ENCODE results near the gene ZFHX3.

ZFHX3 gene

GRCh38 chr16:73065632-73066330, 17.9 kb upstream of the ZFHX3 start:
- no peak overlapping the region for H3K9ac ChIP-seq (ENCODE audit: insufficient read length)
- DNase-seq (ENCODE audit: low read depth, low spot score), result no peak
- H3K4me3 ChIP-seq, result no peak overlapping the region

DNA sequence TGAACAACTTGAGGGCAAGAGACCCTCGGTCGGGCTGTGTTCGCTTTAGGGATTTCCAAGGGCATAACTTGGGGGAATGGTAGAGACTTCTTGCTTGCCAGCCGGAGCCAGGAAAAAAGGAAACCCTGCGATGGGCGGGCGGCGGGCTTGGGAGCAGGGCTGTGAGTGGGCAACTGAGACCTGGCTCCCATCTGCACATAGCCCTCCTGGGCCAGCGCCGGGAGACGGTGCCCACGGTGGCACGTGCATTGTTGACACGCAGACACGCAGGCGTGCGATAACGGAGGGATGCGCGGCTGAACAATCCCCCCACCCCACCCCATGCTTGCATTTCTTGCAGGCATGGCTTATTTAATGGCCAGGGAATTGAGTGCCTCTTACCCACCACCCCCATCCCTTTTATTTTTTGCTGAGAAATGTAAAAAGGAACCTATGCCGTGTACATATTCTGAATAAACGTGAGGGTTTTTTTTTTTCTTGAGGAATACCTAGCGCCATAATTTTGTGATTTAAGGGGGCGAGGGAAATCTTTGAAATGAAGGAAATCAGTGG, 17.1 kb upstream of the ZFHX3 start:
- H3K4me3 ChIP-seq, result peak overlapping the region; percentile 38
- DNase-seq (ENCODE audit: low read depth, low spot score), result no peak
- no peak overlapping the region for H3K9ac ChIP-seq (ENCODE audit: insufficient read length)
- TF ChIP-seq POLR2AphosphoS5 (IDR thresholded peaks at IDR 0.05; ENCODE audit: borderline replicate concordance, low read depth, low read length) (no peak), EZH2 (IDR thresholded peaks at IDR 0.05) (no peak), FOXP2 (optimal IDR thresholded peaks at IDR 0.05; ENCODE audit: control extremely low read depth, extremely low read length, insufficient read depth) (no peak)
- H3K36me3 ChIP-seq (ENCODE audit: insufficient read depth, low read length), result no peaks in the 10 kb centered on the region
- no peak overlapping the region for H3K27ac ChIP-seq
- no peaks in the 10 kb centered on the region for H3K9me3 ChIP-seq (ENCODE audit: low read depth, low read length)

More at GRCh38 chr16:73065632-73066330, 17.9 kb upstream of the ZFHX3 start:
- Histone ChIP-seq H3K36me3 (ENCODE audit: insufficient read depth, low read length) (no peaks in the 10 kb centered on the region), H3K27ac (no peak overlapping the region), H3K9me3 (ENCODE audit: low read depth, low read length) (no peaks in the 10 kb centered on the region)
- TF ChIP-seq POLR2AphosphoS5 (IDR thresholded peaks at IDR 0.05; ENCODE audit: borderline replicate concordance, low read depth, low read length) (no peak), EZH2 (IDR thresholded peaks at IDR 0.05) (no peak), FOXP2 (optimal IDR thresholded peaks at IDR 0.05; ENCODE audit: control extremely low read depth, extremely low read length, insufficient read depth) (no peak)

DNA sequence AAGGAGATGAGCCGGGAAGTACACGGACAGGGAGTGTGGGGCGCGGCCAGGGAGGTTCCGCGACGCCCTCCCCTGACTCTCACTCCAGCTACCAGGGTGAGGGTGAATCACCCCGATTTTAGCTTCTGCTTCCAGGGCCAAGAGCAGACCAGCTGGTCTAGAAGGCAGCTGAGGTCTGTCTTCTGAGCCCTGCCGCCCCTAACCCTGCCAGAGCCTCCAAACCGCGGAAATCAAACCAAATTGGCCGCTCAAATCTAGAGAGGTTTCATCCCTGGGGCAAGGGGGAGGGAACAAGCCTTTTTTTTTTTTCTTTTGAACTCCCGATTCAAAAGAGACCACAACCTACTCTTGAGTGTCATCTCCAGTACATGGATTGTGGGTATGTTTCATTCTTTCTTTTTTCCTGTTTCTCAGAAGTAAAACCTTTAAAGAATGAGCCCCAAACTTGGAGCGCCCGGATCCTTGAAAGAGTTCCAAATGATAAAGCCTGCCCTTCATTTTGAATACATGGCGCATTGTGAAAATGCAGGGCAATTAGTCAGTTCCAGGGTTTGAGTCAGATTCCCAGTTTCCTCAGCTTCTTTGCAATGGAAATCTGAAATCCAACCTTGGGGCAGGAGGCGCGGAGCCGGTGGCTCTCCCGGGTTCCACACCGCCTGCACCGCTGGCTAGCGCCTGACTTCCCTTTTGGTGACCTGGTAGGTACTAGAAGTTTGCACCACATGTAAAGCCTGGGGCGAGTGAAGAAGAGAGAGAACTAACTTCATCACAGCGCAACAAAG, 16.5 kb upstream of the ZFHX3 start:
- no peak for DNase-seq (ENCODE audit: low read depth, low spot score)
- H3K9me3 ChIP-seq (ENCODE audit: low read depth, low read length), result no peaks in the 10 kb centered on the region
- no peaks in the 10 kb centered on the region for H3K36me3 ChIP-seq (ENCODE audit: insufficient read depth, low read length)
- no peak overlapping the region for H3K9ac ChIP-seq (ENCODE audit: insufficient read length)
- H3K4me3 ChIP-seq, result peak overlapping the region; percentile 38
- TF ChIP-seq POLR2AphosphoS5 (IDR thresholded peaks at IDR 0.05; ENCODE audit: borderline replicate concordance, low read depth, low read length) (no peak), FOXP2 (optimal IDR thresholded peaks at IDR 0.05; ENCODE audit: control extremely low read depth, extremely low read length, insufficient read depth) (no peak), EZH2 (IDR thresholded peaks at IDR 0.05) (no peak)
- H3K27ac ChIP-seq, result no peak overlapping the region

- TF ChIP-seq POLR2AphosphoS5 (IDR thresholded peaks at IDR 0.05; ENCODE audit: borderline replicate concordance, low read depth, low read length), result no peak
- H3K9ac ChIP-seq (ENCODE audit: insufficient read length), result no peak overlapping the region
- H3K36me3 ChIP-seq (ENCODE audit: insufficient read depth, low read length), result no peaks in the 10 kb centered on the region
- DNase-seq (ENCODE audit: low read depth, low spot score), result no peak
- no peak overlapping the region for H3K4me3 ChIP-seq
- no peak overlapping the region for H3K27ac ChIP-seq
- no peaks in the 10 kb centered on the region for H3K9me3 ChIP-seq (ENCODE audit: low read depth, low read length)
These were observed 15.9 kb upstream of the ZFHX3 start for GRCh38 chr16:73063854-73064211.

GRCh38 chr16:73062743-73063733, 15.1 kb upstream of the ZFHX3 start:
- H3K36me3 ChIP-seq (ENCODE audit: insufficient read depth, low read length), result no peaks in the 10 kb centered on the region
- no peak for DNase-seq (ENCODE audit: low read depth, low spot score)
- no peak overlapping the region for H3K4me3 ChIP-seq
- no peaks in the 10 kb centered on the region for H3K9me3 ChIP-seq (ENCODE audit: low read depth, low read length)
- H3K27ac ChIP-seq, result no peak overlapping the region
- H3K9ac ChIP-seq (ENCODE audit: insufficient read length), result no peak overlapping the region
- no peak for TF ChIP-seq FOXP2 (optimal IDR thresholded peaks at IDR 0.05; ENCODE audit: control extremely low read depth, extremely low read length, insufficient read depth)
- no peak for TF ChIP-seq POLR2AphosphoS5 (IDR thresholded peaks at IDR 0.05; ENCODE audit: borderline replicate concordance, low read depth, low read length)
- no peak for TF ChIP-seq EZH2 (IDR thresholded peaks at IDR 0.05)

DNA sequence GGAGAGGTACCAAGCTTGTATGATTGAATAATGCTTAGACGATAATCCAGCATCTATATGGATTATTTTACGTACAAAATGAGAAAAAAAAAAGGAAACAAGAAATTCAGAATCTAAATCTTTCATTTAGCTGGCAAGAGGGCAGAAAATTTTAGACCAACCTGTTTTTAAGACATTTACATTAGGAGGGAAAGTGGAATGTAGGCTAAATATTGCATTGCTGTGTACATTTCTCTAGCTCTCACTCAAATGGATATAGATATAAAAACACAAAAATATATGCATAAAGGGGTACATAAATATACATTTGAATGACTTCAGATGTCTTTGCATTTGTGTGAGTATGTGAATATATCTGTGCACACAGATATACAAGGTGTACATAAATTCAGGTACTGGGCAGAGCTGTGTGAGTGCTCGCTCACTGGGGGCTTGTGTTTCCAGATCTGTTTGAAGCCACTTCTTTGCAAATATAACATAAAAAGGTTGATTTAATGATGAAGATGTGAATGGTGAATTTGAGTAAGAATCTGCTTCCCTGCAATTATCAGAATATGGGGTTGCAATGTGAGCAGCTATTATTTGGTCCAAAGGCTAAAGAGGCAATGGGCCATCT, 14.2 kb upstream of the ZFHX3 start:
- TF ChIP-seq FOXP2 (optimal IDR thresholded peaks at IDR 0.05; ENCODE audit: control extremely low read depth, extremely low read length, insufficient read depth), result no peak
- TF ChIP-seq POLR2AphosphoS5 (IDR thresholded peaks at IDR 0.05; ENCODE audit: borderline replicate concordance, low read depth, low read length), result no peak
- TF ChIP-seq EZH2 (IDR thresholded peaks at IDR 0.05), result no peak
- H3K27ac ChIP-seq, result no peak overlapping the region
- H3K9ac ChIP-seq (ENCODE audit: insufficient read length), result no peak overlapping the region

GRCh38 chr16:73060892-73061490, 13.1 kb upstream of the ZFHX3 start:
- no peak for DNase-seq (ENCODE audit: low read depth, low spot score)
- H3K9me3 ChIP-seq (ENCODE audit: low read depth, low read length), result no peaks in the 10 kb centered on the region
- H3K4me3 ChIP-seq, result no peak overlapping the region
- no peak overlapping the region for H3K9ac ChIP-seq (ENCODE audit: insufficient read length)
- TF ChIP-seq POLR2AphosphoS5 (IDR thresholded peaks at IDR 0.05; ENCODE audit: borderline replicate concordance, low read depth, low read length) (no peak), FOXP2 (optimal IDR thresholded peaks at IDR 0.05; ENCODE audit: control extremely low read depth, extremely low read length, insufficient read depth) (no peak), EZH2 (IDR thresholded peaks at IDR 0.05) (no peak)
- H3K36me3 ChIP-seq (ENCODE audit: insufficient read depth, low read length), result no peaks in the 10 kb centered on the region
- H3K27ac ChIP-seq, result no peak overlapping the region

More for the DNA sequence above, 14.2 kb upstream of the ZFHX3 start:
- H3K36me3 ChIP-seq (ENCODE audit: insufficient read depth, low read length), result no peaks in the 10 kb centered on the region
- H3K4me3 ChIP-seq, result no peak overlapping the region
- no peak for DNase-seq (ENCODE audit: low read depth, low spot score)
- H3K9me3 ChIP-seq (ENCODE audit: low read depth, low read length), result no peaks in the 10 kb centered on the region

Data from SK-N-MC (cell line).